GM18951 (cell line): Measurements from ENCODE around the gene KCNK4.
A peak's percentile ranks its signal among the peaks of the same experiment; 100 is the strongest.
"Not testable (repeated sequence)": the region's sequence is repeated elsewhere in the genome, so short reads cannot be mapped to it uniquely, and the experiment has no call there.

ENCODE experiments used
- POLR2A ChIP-seq: IDR thresholded peaks from 4 replicates; pipeline ENCODE4 v1.6.1; 2011; ENCODE audit warnings: mild to moderate bottlenecking; ENCODE audit not compliant: insufficient read length, insufficient read depth; ENCODE audit errors: extremely low read depth
- in situ Hi-C: fragments of 300-500 bp; cut with MboI; formaldehyde crosslinking; loops from one replicate; pipeline ENCODE4 v1.12.0; 2022; ENCODE audit warnings: low sequenced_read_pairs, mixed read lengths, inconsistent platforms; ENCODE audit not compliant: unreplicated experiment

Gene KCNK4

DNA sequence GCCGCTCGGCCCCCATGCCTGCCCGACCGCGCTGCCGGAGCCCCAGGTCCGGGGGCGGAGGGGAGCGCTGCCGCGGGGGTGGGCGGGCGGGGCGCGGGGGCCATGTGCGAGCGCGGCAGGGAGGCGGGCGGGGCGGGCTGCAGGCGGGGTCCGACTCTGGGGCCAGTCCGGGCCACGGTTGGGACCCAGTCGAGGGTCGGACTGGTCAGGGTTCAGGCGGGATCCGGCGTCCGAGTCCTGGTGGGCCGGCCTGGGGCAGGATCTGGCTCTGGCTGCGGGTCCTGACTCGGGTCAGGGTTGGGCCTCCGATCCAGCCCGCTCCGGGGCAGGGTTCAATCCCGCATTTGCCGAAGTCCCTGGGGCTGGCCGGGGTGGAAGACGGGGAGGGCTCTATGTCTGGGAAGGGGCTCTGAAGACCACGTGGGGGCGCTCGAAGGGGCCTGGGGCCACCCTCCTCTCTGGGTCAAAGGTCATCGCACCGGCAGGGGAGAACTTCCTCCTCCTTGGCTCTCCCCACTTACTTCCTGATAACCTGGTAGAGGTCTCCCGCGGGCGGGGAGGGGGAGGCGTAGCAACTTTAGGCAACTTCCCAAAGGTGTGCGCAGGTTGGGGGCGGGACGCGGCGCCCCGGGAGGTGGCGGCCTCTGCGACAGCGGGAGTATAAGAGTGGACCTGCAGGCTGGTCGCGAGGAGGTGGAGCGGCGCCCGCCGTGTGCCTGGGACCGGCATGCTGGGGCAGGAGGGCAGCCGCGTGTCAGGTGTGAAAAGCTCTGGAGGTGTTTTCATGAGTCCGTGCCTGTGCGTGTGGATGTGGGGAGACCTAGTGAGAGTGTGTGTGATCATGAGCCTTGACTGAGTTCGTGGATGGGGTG, 14.8 kb downstream of the KCNK4 start:
- in situ Hi-C loops: no loop called here

GRCh38 chr11:64306563-64306875, 15.4 kb downstream of the KCNK4 start:
- TF ChIP-seq POLR2A: no peak
- in situ Hi-C loops: no loop called here

More for the DNA sequence above, 14.8 kb downstream of the KCNK4 start:
- peak; percentile 50 for TF ChIP-seq POLR2A

- peak; percentile 19 for TF ChIP-seq POLR2A
- in situ Hi-C loops: no loop called here
Observed at GRCh38 chr11:64306876-64307622, 15.9 kb downstream of the KCNK4 start.

GRCh38 chr11:64307795-64308194, 16.7 kb downstream of the KCNK4 start:
- in situ Hi-C loops: not testable (repeated sequence)

DNA sequence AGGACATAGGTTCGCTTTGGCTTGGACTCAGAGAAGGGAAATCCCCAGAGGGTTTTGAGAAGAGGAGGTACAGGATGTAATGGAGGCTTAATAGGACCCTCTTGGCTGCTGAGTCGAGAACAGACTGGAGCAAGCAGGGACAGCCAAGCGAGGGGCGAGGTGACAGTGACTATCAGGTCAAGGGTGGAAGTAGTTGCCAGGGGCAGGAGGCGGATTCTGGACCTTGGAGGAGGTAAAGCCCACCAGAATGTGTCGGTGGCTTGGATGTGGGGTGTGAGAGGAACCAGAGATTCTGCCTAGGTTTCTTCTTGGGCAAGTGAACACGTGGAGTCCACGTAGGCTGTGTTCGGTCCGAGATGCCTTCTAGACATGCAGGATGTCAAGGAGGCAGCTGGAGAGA, 21.8 kb downstream of the KCNK4 start:
- in situ Hi-C loops: no loop called here
- TF ChIP-seq POLR2A: no peak

GRCh38 chr11:64313491-64314145, 22.5 kb downstream of the KCNK4 start:
- no peak for TF ChIP-seq POLR2A
- in situ Hi-C loops: no loop called here

DNA sequence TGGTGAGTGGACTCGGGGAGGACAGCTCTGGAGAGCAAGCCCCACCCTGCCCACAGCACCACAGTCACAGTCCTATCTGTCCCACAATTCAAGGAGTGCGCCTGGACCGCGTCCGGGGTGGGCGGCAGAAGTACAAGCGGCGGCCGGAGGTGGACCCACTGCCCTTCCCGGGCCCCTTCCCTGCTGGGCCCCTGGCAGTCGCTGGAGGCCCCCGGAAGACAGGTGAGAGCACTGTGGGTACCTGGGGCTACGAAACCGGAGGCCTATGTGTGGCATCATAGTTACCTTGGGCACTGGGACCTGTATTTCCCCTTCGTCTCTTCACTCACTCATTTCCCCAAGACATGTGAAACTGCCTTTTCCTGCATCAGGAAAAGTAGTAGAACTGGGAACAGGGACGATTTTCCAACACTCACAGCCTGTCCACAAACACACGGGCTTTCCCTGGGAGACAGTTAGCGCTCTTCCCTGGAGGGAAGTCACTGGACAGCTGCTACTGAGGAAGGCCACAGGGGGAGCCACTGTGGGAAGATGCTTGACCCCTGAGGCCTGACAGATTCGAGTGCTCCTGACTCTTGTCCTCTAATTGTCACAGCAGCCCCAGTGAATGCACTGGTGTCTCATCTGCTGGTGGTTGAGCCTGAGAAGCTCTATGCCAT, 23.2 kb downstream of the KCNK4 start:
- TF ChIP-seq POLR2A: no peak
- in situ Hi-C loops: no loop called here

DNA sequence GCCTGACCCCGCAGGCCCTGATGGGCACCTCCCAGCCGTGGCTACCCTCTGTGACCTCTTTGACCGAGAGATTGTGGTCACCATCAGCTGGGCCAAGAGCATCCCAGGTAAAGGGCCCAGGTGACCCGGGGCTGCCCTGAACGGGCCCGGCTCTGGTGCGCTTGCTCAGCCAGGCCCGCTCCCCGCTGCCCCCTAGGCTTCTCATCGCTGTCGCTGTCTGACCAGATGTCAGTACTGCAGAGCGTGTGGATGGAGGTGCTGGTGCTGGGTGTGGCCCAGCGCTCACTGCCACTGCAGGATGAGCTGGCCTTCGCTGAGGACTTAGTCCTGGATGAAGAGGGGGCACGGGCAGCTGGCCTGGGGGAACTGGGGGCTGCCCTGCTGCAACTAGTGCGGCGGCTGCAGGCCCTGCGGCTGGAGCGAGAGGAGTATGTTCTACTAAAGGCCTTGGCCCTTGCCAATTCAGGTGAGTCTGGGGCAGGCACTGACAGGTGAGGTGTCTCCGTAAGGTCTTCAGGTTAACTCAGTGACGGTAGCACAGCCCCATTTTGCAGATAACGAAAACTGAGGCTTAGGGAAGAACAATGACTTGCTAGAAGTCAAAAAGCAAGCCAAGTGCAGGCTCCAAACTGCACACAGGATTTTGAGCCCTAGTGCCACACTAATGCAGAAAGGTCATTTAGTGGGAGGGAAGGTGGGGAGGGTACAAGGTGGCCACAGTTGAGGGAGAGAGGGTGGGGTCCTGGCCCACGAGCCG, 23.9 kb downstream of the KCNK4 start:
- TF ChIP-seq POLR2A: no peak
- in situ Hi-C loops: no loop called here

DNA sequence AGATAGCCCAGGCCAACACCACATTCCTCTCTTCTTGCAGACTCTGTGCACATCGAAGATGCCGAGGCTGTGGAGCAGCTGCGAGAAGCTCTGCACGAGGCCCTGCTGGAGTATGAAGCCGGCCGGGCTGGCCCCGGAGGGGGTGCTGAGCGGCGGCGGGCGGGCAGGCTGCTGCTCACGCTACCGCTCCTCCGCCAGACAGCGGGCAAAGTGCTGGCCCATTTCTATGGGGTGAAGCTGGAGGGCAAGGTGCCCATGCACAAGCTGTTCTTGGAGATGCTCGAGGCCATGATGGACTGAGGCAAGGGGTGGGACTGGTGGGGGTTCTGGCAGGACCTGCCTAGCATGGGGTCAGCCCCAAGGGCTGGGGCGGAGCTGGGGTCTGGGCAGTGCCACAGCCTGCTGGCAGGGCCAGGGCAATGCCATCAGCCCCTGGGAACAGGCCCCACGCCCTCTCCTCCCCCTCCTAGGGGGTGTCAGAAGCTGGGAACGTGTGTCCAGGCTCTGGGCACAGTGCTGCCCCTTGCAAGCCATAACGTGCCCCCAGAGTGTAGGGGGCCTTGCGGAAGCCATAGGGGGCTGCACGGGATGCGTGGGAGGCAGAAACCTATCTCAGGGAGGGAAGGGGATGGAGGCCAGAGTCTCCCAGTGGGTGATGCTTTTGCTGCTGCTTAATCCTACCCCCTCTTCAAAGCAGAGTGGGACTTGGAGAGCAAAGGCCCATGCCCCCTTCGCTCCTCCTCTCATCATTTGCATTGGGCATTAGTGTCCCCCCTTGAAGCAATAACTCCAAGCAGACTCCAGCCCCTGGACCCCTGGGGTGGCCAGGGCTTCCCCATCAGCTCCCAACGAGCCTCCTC, 24.8 kb downstream of the KCNK4 start:
- in situ Hi-C loops: not testable (repeated sequence)

- in situ Hi-C loops: no loop called here
- no peak for TF ChIP-seq POLR2A
Observed at GRCh38 chr11:64316672-64317324, 25.7 kb downstream of the KCNK4 start.

- peak; percentile 84 for TF ChIP-seq POLR2A
- in situ Hi-C loops: no loop called here
Observed at GRCh38 chr11:64317325-64317960, 26.3 kb downstream of the KCNK4 start, which contains the start of gene TRMT112. TSS of gene TRMT112 (minus strand) at chr11:64317559. CDS start at chr11:64317526, 33 bp downstream.
